H9 (cell line): ENCODE data around the gene UBR2. TPM values are rescaled to one million over a fixed set of nuclear protein-coding genes. Genes with fewer than 3 reads are reported as not detected.

Experiments
- DNase-seq: peaks from one replicate; pipeline ENCODE4 v3.0.0-alpha.2; 2017
- H2AFZ ChIP-seq: one replicate; pipeline ENCODE4 v1.6.1; 2013; ENCODE audit warnings: mild to moderate bottlenecking, low read length, control low read depth, moderate library complexity
- H2AK5ac ChIP-seq: 2 replicates; pipeline ENCODE4 v1.6.1; 2013; ENCODE audit warnings: low read length, control low read depth, mixed read lengths; ENCODE audit not compliant: insufficient read length
- H2BK120ac ChIP-seq: one replicate; pipeline ENCODE4 v1.6.1; 2013; ENCODE audit warnings: low read depth, mild to moderate bottlenecking, low read length, control low read depth, inconsistent platforms; ENCODE audit not compliant: poor library complexity, severe bottlenecking
- H2BK12ac ChIP-seq: 2 replicates; pipeline ENCODE4 v1.6.1; 2013; ENCODE audit warnings: low read length, control low read depth, mixed read lengths, low read depth; ENCODE audit not compliant: insufficient read length
- H2BK15ac ChIP-seq: 2 replicates; pipeline ENCODE4 v1.6.1; 2013; ENCODE audit warnings: low read depth, low read length, control low read depth
- H2BK20ac ChIP-seq: one replicate; pipeline ENCODE4 v1.6.1; 2013; ENCODE audit warnings: low read depth, mild to moderate bottlenecking, low read length, control low read depth, inconsistent platforms; ENCODE audit not compliant: poor library complexity, severe bottlenecking
- H2BK5ac ChIP-seq: 2 replicates; pipeline ENCODE4 v1.6.1; 2013; ENCODE audit warnings: low read length, control low read depth, mixed read lengths; ENCODE audit not compliant: insufficient read length
- H3K14ac ChIP-seq: 2 replicates; pipeline ENCODE4 v1.6.1; 2013; ENCODE audit warnings: low read length, control low read depth; ENCODE audit not compliant: insufficient read depth
- H3K18ac ChIP-seq: 2 replicates; pipeline ENCODE4 v1.6.1; 2013; ENCODE audit warnings: low read depth, mild to moderate bottlenecking, mixed read lengths, low read length, control low read depth; ENCODE audit not compliant: insufficient read length
- H3K23ac ChIP-seq: 2 replicates; pipeline ENCODE4 v1.6.1; 2013; ENCODE audit warnings: low read length, control low read depth, mixed read lengths, low read depth; ENCODE audit not compliant: insufficient read length
- H3K23me2 ChIP-seq: 2 replicates; pipeline ENCODE4 v1.6.1; 2013; ENCODE audit warnings: low read depth, mild to moderate bottlenecking, mixed read lengths, low read length, control low read depth; ENCODE audit not compliant: insufficient read length, poor library complexity, severe bottlenecking
- H3K27ac ChIP-seq: 2 replicates; pipeline ENCODE4 v1.5.1; 2013; ENCODE audit warnings: low read length, control low read depth, mixed read lengths, low read depth; ENCODE audit not compliant: insufficient read length
- H3K27me3 ChIP-seq: 2 replicates; pipeline ENCODE4 v1.6.1; 2013; ENCODE audit warnings: low read length, control low read depth, inconsistent platforms; ENCODE audit not compliant: insufficient read depth
- H3K4ac ChIP-seq: 2 replicates; pipeline ENCODE4 v1.6.1; 2013; ENCODE audit warnings: low read depth, mild to moderate bottlenecking, control low read depth, inconsistent platforms, low read length, moderate library complexity
- H3K4me1 ChIP-seq: 2 replicates; pipeline ENCODE4 v1.6.1; 2013; ENCODE audit warnings: low read length, control low read depth, inconsistent platforms; ENCODE audit not compliant: insufficient read depth
- H3K4me2 ChIP-seq: 2 replicates; pipeline ENCODE4 v1.6.1; 2013; ENCODE audit warnings: low read length, control low read depth, mixed read lengths; ENCODE audit not compliant: insufficient read length, insufficient read depth
- H3K56ac ChIP-seq: 2 replicates; pipeline ENCODE4 v1.6.1; 2013; ENCODE audit warnings: low read depth, mild to moderate bottlenecking, mixed read lengths, low read length, control low read depth; ENCODE audit not compliant: insufficient read length
- H3K79me1 ChIP-seq: 2 replicates; pipeline ENCODE4 v1.6.1; 2013; ENCODE audit warnings: low read depth, mild to moderate bottlenecking, moderate library complexity, low read length, control low read depth, inconsistent platforms; ENCODE audit not compliant: insufficient read depth, poor library complexity, severe bottlenecking
- H3K79me2 ChIP-seq: 2 replicates; pipeline ENCODE4 v1.6.1; 2013; ENCODE audit warnings: low read length, control low read depth, inconsistent platforms; ENCODE audit not compliant: insufficient read depth
- H3K9ac ChIP-seq: 2 replicates; pipeline ENCODE4 v1.6.1; 2013; ENCODE audit warnings: low read length, control low read depth, mixed read lengths; ENCODE audit not compliant: insufficient read length; ENCODE audit errors: extremely low read depth
- H3K9me3 ChIP-seq: one replicate; pipeline ENCODE4 v1.6.1; 2013; ENCODE audit warnings: low read depth, low read length, inconsistent platforms; ENCODE audit not compliant: control insufficient read depth
- H3T11ph ChIP-seq: one replicate; pipeline ENCODE4 v1.6.1; 2013; ENCODE audit warnings: mild to moderate bottlenecking, low read length, control low read depth, inconsistent platforms
- H4K20me1 ChIP-seq: one replicate; pipeline ENCODE4 v1.6.1; 2013; ENCODE audit not compliant: control insufficient read depth, insufficient read length, insufficient read depth
- H4K5ac ChIP-seq: 2 replicates; pipeline ENCODE4 v1.6.1; 2013; ENCODE audit warnings: low read depth, mild to moderate bottlenecking, mixed read lengths, low read length, control low read depth; ENCODE audit not compliant: insufficient read length
- H4K8ac ChIP-seq: replicated peaks from 2 replicates; pipeline ENCODE4 v1.6.1; 2013; ENCODE audit warnings: low read length, control low read depth, mixed read lengths, low read depth; ENCODE audit not compliant: insufficient read length
- H4K91ac ChIP-seq: 2 replicates; pipeline ENCODE4 v1.6.1; 2013; ENCODE audit warnings: low read depth, mild to moderate bottlenecking, moderate library complexity, mixed read lengths, low read length, control low read depth; ENCODE audit not compliant: insufficient read length
- H3K27ac Mint-ChIP-seq, 3 experiments: 2 replicates in 2 of 3; 3 replicates in 1 of 3; pipeline ENCODE4 v1.8.0; 2020 to 2021; ENCODE audit warnings: mixed read lengths in 3 of 3, mild to moderate bottlenecking in 1 of 3, moderate library complexity in 1 of 3
- H3K27me3 Mint-ChIP-seq: 2 replicates; pipeline ENCODE4 v1.8.0; 2021; ENCODE audit warnings: low read depth, mild to moderate bottlenecking, moderate library complexity, mixed read lengths
- H3K36me3 Mint-ChIP-seq, 3 experiments: 2 replicates in 2 of 3; 3 replicates in 1 of 3; pipeline ENCODE4 v1.8.0; 2020 to 2021; ENCODE audit warnings: low read depth in 3 of 3, mixed read lengths in 3 of 3; ENCODE audit not compliant: insufficient read depth in 1 of 3
- H3K4me1 Mint-ChIP-seq, 2 experiments: 2 replicates each; pipeline ENCODE4 v1.8.0; 2020; ENCODE audit warnings: mixed read lengths in 2 of 2
- H3K4me3 Mint-ChIP-seq, 2 experiments: 2 replicates in 1 of 2; 3 replicates in 1 of 2; pipeline ENCODE4 v1.8.0; 2020 to 2021; ENCODE audit warnings: mild to moderate bottlenecking in 2 of 2, mixed read lengths in 2 of 2, moderate library complexity in 1 of 2
- H3K9me3 Mint-ChIP-seq, 2 experiments: 2 replicates in 1 of 2; 3 replicates in 1 of 2; pipeline ENCODE4 v1.8.0; 2020; ENCODE audit warnings: mild to moderate bottlenecking in 2 of 2, mixed read lengths in 2 of 2, moderate library complexity in 1 of 2
- WGBS: extraction: QIAGEN DNeasy Blood & Tissue Kit; methylation state at CpG from one replicate; pipeline ENCODE4 v1.1.7; 2013; ENCODE audit warnings: missing lambda C conversion rate, low lambda C conversion rate, mixed read lengths; ENCODE audit not compliant: insufficient read length; ENCODE audit errors: extremely low coverage; 5-methylcytosine and 5-hydroxymethylcytosine counted together
- total RNA-seq: library from RNA; stranded (reverse); gene quantifications from 2 replicates; pipeline ENCODE4 v1.2.1, GENCODE V29; 2021
- TF ChIP-seq, protein P1 (sequence below): fragments of 200-600 bp; sonication (generic); conservative IDR thresholded peaks from 3 replicates; pipeline ENCODE4 v1.8.0; 2021; ENCODE audit warnings: antibody characterized with exemption, mild to moderate bottlenecking

The UBR2 gene
- total RNA-seq, 1 experiment from 2014 or later: 18.7 TPM

DNA sequence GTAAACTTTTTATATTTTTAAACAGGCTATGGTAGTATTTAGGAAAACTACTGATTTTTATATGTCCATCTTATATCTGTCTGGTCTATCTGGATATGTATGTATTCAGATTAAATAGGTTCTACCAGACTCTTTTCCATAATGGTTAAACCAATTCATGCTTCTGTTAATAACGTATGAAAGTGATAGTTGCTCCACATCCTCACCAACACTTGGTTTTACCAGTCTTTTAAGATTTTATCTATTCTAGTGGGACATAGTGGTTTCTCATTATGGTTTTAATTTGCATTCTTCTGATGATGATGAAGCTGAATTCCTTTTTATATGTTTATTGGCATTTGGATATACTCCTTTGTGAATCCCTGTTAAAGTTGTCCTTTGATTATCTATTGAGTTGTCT, 56.1 kb downstream of the UBR2 start:
- Histone ChIP-seq H3K27ac (no peak overlapping the region), H4K91ac (no peak overlapping the region), H2BK12ac (no peak overlapping the region), H2BK5ac (no peak overlapping the region), H3K79me2 (no peaks in the 10 kb centered on the region), H3K9ac (no peak overlapping the region), H3K18ac (no peak overlapping the region), H3K56ac (no peak overlapping the region), H3K23me2 (no peaks in the 10 kb centered on the region), H2AFZ (no peak overlapping the region), H3K27me3 (no peaks in the 10 kb centered on the region), H3K23ac (no peak overlapping the region), H4K5ac (no peak overlapping the region), H4K8ac (no peak overlapping the region), H2BK120ac (no peak overlapping the region), H2BK15ac (no peak overlapping the region), H3K4ac (no peak overlapping the region), H4K20me1 (no peaks in the 10 kb centered on the region), H3K14ac (no peak overlapping the region), H3K4me2 (no peak overlapping the region), H3K9me3 (no peaks in the 10 kb centered on the region), H3K79me1 (no peaks in the 10 kb centered on the region), H2BK20ac (no peak overlapping the region), H3K4me1 (peaks cover 3% of the 10 kb centered on the region; the same call in 1 of the 2 replicates), H2AK5ac (no peak overlapping the region), H3T11ph (no peak overlapping the region)
- H3K27me3 Mint-ChIP-seq: no peaks in the 10 kb centered on the region
- H3K4me3 Mint-ChIP-seq: no peak overlapping the region
- no peak for DNase-seq
- H3K36me3 Mint-ChIP-seq: peaks cover 9 to 34% (median 23%) of the 10 kb centered on the region in 3 experiments; a peak in 6 of 7 replicates
- WGBS: no CpG with 5 or more reads among the region's 1 CpG
- H3K4me1 Mint-ChIP-seq: peaks cover 13% of the 10 kb centered on the region in 2 experiments
- H3K9me3 Mint-ChIP-seq: no peaks in the 10 kb centered on the region
- TF ChIP-seq, protein P1, sequence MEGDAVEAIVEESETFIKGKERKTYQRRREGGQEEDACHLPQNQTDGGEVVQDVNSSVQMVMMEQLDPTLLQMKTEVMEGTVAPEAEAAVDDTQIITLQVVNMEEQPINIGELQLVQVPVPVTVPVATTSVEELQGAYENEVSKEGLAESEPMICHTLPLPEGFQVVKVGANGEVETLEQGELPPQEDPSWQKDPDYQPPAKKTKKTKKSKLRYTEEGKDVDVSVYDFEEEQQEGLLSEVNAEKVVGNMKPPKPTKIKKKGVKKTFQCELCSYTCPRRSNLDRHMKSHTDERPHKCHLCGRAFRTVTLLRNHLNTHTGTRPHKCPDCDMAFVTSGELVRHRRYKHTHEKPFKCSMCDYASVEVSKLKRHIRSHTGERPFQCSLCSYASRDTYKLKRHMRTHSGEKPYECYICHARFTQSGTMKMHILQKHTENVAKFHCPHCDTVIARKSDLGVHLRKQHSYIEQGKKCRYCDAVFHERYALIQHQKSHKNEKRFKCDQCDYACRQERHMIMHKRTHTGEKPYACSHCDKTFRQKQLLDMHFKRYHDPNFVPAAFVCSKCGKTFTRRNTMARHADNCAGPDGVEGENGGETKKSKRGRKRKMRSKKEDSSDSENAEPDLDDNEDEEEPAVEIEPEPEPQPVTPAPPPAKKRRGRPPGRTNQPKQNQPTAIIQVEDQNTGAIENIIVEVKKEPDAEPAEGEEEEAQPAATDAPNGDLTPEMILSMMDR: no peak
- no peak overlapping the region for H3K27ac Mint-ChIP-seq
